Right lung (tissue), 5 donors: ENCODE measurements around the gene HLA-DMB. TPM values are rescaled to one million over a fixed set of nuclear protein-coding genes. Genes with fewer than 3 reads are reported as not detected.
"Not testable (repeated sequence)": the region's sequence is repeated elsewhere in the genome, so short reads cannot be mapped to it uniquely, and the experiment has no call there.

Experiments
- DNase-seq, 2 donors: peaks; one replicate each; pipeline ENCODE4 v3.0.0-alpha.2; 2013
- polyA plus RNA-seq, 5 donors: library from polyadenylated mRNA; unstranded; fragments of 120-200 nt; gene quantifications; one replicate each; pipeline versions ENCODE4 v1.2.1 to v1.2.3, GENCODE V29; 2013; ENCODE audit warnings: inconsistent platforms in 1 of 5, low replicate concordance in 1 of 5; ENCODE audit not compliant: insufficient read length in 5 of 5, insufficient read depth in 1 of 5

The HLA-DMB gene
- polyA plus RNA-seq, 5 donors = 7.7 to 11.0 (median 8.4) TPM

DNA sequence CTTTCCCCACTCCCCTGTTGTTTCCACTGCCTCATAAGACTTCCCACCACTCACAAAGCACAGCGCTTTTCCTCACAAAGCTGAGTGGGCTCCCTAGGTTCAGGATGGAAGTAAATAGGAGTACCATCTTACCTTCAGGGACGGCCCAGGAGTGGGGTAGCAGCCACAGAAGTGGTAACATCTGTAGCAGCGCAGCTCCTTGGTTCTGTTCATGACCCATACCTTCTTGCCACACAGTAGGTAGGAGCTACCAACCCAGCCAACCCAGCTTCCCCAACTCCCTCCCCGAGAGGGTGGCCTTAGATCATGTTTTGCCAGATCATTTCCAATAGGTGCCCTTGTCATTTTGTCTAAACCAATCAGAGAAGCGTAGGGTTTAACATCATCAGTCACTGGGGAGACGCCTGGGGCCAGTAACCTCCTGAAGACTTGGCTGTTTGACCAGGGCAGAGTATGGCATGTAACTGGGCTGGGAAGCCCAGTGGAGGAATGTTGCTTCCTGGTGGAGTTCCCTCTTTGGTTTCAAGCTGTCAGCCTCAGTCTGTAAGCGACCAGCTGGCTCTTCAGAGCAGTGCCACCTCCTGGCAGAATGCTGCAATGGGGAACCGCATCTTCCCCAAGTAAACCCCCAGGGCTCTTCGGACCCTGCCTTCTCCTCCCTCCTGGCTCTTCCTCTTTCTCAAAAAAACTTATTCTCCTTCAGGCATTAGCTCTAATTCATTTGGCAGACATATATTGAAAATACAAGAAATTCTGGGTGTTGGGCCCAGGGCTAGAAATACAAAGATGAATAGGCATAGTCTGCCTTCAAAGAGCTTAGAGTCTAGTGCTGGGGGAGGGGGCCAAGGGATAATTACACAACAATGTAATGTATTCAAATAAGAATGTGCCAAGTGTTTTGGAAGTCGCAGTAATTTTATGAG lies 12.2 kb upstream of the HLA-DMB start, which contains the start of gene HLA-DMA:
Gene HLA-DMA (minus strand): TSS at position 281 of the 923 bp plus-strand sequence. CDS start 61 bp downstream, at position 220.
- peak; percentile 76 to 82 for DNase-seq

DNA sequence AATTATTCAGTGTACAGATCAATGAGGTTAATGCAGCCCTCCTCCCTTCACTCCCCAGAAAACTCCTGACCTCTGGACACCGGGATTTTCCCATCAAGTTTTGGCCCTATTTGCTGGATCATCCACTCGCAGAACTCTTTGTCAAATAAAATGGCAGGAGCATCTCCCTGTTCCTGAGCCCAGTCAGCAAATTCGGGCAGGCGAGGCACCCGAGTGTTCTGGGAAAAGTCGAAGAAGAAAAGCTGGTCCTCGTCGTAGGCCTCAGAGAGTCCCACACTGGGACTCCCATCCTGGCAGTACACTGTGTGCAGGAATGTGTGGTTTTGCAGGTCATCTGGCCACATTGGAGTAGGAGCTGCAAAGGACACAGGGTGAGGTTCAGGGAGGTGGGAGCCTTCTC lies 9.6 kb upstream of the HLA-DMB start:
- DNase-seq = no peak

DNA sequence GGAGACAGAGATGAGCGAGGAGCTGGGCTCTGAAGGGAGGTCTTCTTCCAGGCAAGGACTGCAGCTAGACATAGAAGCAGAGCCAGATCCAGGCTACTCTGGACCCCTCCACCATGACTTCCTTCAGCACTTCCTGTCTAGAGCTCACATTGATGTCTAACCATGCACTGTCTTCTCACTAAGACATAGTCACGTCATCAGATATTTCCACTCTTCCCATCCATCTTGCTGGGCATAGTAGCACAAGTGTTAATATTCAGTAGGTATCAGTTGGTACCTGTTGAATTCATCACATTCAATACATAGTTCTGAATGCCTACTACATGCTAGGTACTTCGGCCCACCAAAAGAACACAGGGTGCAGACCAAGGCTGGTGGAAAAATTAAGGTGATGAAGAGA lies 9.2 kb upstream of the HLA-DMB start:
- no peak for DNase-seq

DNA sequence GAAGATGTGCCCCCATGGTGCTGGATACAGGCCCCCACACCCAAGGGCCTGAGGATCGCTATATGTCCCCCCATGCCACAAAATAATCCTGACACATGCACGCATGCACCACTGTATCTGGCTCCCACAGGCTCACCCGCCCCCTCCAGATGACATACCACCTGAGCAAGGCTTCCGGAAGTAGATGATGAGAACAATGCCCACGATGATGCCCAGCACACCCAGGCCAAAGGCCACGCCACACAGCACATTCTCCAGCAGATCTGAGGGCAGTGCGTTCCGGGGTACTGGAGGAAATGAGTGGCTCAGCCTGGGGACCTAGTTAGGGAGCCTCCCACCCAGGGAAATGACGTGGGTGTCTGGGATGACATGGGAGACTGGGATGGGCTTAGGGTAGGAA lies 8.3 kb upstream of the HLA-DMB start:
- DNase-seq = no peak

DNA sequence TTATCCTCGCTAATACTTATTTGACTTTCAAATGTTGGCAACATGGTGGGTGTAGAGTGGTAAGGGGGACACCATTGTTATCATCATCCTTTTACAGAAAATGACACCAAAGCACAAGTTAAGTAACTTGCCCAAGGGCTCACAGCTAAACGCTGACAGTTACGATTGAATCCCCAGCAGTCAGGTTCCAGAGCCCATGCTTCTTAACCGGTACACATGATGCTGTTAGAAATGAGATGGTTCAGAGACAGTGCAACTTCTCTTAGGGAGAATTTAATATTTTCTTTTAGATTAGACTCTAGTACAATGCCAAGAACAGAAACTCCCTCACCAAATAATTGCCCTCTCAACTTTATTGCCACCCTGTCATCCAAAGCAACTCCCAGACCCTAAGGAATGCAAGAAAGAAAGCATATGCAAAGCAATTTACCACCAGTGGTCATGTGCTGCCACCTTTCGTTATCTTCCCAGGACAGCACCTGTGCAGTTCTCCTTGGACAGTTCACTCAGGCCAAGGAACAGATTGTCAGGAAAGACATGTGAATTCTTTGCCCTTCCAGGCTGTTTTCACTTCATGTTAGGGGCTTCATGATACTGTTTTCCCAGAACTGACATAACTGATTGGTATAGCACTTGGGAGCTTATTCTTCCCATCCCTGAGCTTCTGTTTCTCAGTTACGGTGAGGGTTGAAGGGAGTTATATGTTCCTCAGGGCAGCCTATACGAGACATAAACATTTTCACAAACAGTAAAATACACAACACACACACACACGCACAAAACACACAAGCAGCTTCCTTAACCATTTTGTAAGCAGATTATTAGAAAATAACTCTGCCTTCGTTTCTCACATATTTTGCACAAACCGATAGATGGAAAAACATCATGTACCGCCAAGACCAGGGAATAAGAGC lies 7.0 kb upstream of the HLA-DMB start:
- no peak for DNase-seq

DNA sequence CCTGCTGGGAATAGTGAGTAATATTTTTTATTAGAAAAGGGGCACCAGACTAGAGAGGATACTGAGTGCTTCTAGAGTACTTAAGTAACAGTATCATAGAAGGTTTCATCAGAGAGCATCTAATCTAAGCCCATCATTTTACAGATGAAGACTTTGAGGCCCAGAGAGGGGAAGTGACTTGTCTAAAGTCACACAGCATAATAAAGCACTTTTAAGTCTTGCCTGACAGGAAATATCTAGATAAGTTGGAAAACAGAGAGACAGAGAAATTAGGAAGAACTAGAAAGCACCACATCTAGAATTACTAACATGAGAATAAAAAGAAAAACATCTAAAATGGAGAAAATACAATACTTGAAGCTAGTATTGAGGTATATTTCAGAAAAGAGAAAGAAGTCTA lies 6.1 kb upstream of the HLA-DMB start:
- DNase-seq = no peak

DNA sequence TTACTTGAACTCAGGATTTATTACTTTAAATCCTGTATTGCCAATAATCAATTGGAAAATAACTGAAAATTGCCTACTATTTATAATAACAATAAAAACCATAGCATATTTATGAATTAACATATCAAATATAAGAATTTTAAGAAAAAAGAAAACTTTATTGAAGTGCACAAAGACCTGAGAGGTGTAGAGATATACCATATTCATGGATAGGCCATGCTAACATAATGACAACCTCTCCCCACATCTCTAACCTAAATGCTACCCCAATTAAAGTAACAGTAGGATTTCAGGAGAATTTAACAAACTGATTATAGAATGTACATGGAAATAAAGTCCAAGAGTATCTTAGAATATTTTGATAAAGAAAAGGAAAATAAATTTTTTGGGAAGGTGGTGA lies 5.1 kb upstream of the HLA-DMB start:
- DNase-seq = no peak

DNA sequence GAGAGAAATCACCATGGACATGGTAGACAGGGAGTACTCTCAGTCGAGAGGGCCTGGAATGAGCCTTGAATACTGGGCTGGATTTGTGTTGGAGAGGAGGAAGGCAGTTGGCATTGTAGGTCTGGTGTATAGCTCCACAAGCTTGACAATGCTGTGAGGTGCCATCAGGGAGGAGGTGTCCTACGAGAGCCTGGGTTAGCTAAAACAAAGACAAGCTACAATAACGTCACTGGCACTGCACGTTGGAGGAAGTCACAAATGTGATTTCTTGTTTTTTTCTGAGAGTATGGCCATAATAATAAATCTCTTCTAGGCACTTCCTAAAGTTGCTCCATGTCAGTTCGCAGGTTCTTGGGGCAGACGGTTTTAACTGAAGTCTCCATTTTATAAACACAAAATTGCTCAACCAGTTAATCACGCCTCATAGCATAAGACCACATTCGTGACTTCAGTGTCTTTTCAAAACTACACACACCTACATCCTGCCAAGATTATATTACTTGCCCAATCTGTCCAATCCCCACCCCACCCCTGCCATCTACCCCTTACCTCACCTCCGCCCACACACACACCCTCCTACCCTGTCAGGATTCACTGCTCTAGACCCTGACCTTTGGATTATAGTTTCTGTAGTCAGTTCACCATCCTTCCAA lies 4.4 kb upstream of the HLA-DMB start:
- DNase-seq = no peak

DNA sequence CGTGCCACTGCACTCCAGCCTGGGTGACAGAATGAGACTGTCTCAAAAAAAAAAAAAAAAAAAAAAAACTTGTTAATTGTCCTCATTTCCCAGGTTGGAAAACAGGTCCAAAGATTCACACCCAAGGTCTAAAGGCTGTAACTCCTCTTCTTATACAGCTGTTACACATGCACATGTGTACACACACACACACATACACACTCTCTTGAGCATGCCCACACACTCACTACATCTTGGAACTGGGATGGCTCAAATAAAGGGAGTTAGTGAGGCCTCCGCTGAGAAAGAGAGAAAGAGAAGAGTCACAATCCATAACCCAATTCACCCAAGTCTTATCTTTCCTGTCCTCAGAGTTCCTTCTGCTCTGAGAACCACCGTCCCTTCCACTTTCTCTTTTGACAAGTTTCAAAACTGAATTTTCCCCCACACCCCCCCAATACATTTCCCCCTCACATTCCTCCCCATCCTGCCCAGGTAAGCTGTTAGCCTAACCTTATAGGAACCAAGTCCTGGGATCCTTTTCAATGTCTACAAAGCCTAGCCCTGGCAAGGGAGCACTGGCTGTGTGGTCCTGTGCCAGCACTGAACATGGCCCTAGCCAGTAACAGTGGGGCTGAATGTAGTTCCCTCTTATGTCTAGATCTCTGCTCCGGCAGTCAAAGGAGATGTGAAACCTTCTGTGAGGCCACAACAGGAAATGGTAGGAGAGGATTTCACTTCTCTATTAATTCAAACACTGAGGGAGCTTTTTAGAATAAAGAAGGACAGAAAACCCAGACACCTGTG lies 3.2 kb upstream of the HLA-DMB start:
- DNase-seq = no peak

DNA sequence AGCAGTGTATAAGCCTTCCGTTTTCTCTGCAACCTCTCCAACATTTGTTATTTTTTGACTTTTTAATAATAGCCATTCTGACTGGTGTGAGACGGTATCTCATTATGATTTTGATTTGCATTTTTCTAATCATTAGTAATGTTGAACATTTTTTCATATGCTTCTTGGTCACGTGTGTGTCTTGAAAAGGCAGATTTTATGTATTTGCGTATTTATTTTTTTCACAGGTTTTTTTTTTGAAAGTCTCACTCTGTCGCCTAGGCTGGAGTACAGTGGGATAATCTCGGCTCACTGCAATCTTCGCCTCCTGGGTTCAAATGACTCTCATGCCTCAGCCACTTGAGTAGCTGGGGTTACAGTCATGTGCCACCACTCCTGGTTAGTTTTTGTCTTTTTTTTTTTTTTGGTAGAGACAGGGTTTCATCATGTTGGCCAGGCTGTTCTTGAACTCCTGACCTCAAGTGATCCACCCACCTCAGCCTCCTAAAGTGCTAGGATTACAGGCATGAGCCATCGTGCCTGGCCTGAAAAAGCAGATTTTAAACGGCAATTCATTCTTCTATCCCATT lies 1.8 kb upstream of the HLA-DMB start:
- not testable (repeated sequence) for DNase-seq

DNA sequence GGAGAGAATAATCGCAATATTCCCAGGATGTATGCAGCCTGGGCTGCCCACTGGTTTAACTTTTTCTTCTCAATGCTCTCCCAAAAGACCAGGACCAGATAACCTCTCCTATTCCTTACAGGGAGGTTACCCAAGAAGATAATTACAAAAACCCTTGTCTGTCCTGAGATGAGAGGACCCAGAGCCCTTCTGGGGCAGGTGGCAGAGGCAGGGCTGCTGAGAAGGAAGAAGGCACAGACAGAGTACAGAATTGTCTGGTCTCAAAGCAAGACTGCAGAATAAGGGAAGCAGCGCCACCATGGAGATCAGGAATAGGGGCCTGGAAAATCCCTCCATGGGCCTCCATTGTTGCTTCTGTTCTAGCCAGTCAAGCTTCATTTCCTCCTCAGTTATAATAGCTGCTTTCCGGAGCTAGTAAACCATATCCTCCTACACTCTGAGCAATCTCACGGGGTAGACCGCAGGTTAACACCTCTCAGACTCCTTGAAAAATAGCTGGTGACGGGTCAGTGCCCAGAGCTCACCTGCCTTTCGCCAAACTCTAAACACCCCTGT lies 463 bp upstream of the HLA-DMB start:
- DNase-seq = no peak

DNA sequence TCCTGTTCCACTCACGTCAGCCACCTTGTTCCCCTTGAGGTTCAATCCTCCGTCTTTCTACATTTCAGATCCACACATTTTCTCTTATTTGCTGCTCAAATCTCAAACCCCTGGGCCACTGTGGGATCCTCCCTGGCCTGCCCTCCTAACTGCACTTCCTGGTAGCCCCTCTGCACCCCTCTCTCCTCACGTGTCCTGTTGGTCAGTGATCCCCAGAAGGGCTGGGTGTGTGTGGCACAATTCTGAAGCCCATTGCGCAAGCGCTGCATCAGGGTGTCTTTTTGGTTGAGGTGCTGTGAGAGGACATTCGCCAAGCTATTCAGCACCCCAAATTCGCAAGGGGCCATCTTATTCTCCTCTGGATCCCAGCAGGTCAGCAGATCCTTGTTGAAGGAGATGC lies 2.3 kb downstream of the HLA-DMB start:
- no peak for DNase-seq

DNA sequence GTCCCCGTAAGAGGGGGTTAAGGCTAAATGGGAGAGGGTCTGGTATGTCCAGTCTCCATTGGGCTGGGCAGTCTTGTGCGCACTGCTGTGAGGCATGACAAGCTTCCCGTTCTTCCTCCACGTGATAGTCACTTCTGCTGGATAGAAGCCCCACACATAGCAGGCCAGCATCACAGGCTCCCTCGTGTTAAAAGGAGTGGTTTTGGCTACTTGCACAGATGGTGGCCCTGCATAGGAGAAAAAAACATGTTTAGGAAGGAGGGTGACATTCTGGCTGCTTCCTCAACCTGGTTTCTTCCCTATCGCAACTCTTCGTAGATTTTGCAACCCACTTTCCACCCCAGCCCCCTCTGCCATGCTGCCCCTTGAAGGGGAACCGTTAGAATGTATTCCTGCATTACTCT lies 3.6 kb downstream of the HLA-DMB start:
- no peak for DNase-seq

DNA sequence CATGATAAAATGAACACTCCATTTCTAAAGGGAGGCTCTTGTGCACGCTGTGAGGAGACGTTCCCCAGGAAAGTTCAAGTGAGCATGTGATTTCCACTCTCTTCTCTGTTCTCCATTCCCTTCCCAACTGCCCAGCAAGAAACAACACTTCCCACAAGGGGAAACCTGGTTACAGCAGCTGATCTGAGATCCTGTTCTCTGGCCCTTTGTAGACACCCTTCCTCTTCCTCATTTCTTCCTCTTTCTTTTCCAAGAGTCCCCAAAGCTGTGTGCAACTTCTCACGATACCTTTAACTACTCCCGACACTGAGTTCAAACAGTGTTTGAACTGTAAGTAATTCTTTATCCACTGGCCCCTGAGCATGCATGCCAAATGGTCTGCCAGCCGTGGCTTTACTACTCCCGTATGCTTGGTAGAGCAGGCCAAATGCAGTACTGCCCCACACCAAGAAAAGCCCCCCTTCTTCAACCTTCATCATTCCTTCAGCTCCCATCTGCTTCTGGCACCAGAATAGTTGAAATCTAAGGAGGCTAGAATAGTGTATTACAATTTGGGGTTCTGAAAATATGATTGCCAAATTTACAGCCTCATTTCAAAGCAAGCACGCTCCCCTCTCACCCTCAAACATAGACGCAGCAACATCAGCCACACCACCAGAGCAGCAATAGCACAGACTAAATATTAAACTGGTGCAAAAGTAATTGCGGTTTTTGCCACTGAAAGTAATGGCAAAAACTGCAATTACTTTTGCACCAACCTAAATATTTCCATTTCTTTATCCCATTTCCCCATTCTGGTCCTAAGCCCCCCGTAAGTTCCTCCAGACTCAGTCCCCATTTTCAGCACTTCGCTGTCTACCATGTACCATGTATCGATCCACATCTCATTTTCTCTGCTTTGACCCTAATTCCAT lies 4.3 kb downstream of the HLA-DMB start:
- DNase-seq = no peak

DNA sequence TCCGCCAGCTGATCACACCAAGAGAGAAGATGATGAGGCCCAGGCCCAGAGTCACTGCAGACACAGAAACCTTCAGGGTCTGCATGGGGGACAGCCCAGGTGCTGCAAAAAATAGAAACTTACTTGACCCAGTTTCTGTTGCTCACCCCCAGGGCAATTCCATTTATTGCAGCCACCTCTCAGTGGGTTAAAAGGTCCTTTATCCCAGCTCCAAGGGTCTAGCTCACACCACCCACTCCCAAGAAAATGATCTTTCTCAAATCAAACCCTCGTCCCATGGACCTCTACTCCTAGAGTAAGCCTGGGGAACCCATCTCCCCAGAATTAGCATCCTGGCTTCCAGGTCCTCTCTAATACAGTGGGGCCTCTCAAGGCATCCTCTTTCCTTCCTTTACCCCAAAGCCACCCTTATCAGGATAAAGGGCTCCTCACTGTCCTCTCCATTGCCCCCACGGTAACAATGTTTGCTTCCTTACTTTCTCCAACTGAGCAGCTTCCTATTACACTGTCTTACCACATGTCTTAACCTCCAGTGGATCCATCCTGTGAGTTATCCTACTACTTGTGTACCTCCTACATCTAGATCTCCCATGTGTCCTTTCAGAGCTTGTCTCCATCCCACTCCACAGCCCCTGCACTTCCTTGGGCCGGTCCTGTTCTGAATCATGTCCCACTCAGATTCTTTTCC lies 5.1 kb downstream of the HLA-DMB start:
- no peak for DNase-seq

DNA sequence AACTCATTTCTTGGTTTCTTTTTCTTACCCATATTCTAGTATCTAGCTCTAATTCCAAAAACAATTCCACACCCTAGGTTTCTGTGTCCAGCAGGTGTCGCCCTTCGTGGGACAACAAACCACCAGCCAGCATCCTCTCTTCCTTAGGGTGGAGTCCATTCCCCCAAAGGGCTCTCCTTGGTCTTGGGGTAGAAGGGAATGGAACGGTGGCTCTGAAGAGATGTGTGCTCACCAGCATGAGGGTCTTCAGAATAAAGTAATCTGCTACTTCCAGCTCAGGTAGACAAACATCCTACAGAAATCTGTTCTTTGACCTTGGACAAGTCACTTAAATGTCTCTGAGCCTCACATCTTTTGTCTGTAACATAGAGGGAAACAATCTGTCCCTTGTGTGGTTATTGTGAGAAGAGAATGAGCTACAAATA lies 7.2 kb downstream of the HLA-DMB start:
- DNase-seq = peak; percentile 42 to 58

DNA sequence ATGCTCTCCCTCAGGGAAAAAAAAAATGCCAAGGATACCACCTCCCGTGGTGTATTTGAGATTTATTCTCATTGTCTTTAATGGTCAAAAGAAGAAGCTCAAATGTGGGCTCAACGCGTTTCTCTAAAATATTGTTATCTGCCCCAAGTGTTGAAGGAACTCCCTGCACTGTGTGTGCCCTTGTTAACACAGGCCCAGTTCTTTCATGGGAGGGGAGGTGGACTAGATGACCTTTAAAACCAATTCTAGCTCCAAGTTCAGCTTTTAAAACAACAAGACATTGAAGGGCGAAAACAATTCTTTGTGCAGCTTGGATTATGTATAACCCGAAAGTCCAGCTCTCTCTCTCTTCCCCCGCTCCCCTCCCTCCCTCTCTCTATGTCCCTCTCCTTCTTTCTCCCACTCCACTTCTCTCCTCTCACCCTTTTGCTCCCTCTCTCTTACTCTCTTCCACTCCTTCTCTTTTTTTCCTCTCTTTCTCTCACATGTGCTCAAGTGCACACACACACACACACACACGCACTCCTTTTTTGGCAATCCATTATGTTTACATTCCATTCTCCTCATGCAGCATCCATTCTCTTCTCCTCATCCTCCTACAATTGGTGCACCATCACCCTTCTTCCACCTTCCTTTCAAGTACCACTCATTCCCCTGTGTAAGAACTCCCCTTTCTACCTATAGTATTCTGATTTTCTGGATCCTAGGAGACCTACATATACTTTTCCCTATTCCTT lies 8.5 kb downstream of the HLA-DMB start:
- DNase-seq = no peak

DNA sequence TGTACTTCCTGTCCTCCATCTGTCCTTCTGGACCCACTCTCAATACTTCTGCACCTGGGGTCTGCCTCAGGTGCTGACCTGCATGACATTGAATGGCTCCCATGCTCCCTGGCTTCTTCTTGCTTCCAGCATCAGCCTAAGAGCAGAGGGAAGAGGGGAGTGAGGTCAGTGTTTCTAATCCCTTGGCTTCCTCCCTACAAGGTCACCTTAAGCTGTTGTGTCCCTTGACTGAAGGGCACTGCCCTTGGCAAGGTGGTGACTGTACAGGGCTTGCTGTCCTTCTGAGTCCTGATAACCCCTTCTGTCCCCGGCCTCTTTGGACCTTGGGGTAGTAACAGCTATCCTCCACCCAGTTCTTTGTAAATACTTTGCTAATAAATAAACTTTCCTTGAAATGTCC lies 9.6 kb downstream of the HLA-DMB start:
- DNase-seq = no peak
